Measurements from ENCODE around the gene IPPK.

DNA sequence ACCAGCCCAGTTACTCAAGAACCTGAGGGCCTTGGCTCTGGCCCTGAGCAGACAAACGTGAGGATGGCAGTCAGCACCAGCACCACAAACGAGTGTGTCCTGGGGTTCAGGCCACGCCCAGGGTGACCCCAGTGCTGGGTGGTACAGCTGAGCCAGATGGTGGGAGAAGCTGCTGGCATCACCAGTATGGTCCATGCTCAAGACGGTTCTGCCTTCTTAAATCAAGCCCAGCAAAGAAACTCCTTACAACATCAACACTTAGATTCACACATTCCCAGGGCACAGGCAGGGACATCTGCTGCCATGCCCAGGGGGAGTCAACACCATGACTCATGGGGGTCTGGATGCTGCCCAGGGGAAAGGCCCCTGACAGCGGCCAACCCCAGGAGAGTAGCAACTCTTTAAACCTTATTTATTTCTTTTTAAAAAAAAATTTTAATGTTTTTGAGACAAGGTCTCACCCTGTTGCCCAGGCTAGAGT is 31.3 kb downstream of the IPPK start:
- TF ChIP-seq, protein P1, sequence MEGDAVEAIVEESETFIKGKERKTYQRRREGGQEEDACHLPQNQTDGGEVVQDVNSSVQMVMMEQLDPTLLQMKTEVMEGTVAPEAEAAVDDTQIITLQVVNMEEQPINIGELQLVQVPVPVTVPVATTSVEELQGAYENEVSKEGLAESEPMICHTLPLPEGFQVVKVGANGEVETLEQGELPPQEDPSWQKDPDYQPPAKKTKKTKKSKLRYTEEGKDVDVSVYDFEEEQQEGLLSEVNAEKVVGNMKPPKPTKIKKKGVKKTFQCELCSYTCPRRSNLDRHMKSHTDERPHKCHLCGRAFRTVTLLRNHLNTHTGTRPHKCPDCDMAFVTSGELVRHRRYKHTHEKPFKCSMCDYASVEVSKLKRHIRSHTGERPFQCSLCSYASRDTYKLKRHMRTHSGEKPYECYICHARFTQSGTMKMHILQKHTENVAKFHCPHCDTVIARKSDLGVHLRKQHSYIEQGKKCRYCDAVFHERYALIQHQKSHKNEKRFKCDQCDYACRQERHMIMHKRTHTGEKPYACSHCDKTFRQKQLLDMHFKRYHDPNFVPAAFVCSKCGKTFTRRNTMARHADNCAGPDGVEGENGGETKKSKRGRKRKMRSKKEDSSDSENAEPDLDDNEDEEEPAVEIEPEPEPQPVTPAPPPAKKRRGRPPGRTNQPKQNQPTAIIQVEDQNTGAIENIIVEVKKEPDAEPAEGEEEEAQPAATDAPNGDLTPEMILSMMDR (IDR thresholded peaks at IDR 0.05 in 2 of 3, conservative IDR thresholded peaks at IDR 0.05 in 1 of 3; ENCODE audit: borderline replicate concordance in 1 of 3, insufficient read depth in 1 of 3, low read depth in 2 of 3, low read length in 2 of 3): no peak
- TF ChIP-seq EZH2 (IDR thresholded peaks at IDR 0.05) (no peak), ZFX (IDR thresholded peaks at IDR 0.05) (no peak), POLR2A (IDR thresholded peaks at IDR 0.05; ENCODE audit: borderline replicate concordance, extremely low read depth, insufficient read depth, insufficient read length) (no peak), EZH2phosphoT487 (IDR thresholded peaks at IDR 0.05; ENCODE audit: borderline replicate concordance) (no peak), RAD21 (IDR thresholded peaks at IDR 0.05; ENCODE audit: low read depth) (no peak), JUND (IDR thresholded peaks at IDR 0.05) (no peak), ELF1 (IDR thresholded peaks at IDR 0.05; ENCODE audit: borderline replicate concordance, low read depth) (no peak), POLR2AphosphoS5 (IDR thresholded peaks at IDR 0.05; ENCODE audit: low read depth, low read length) (no peak), SP1 (IDR thresholded peaks at IDR 0.05; ENCODE audit: low read depth) (no peak)
- TF ChIP-seq, protein P2, sequence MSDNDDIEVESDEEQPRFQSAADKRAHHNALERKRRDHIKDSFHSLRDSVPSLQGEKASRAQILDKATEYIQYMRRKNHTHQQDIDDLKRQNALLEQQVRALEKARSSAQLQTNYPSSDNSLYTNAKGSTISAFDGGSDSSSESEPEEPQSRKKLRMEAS (IDR thresholded peaks at IDR 0.05): no peak

All from HCT116 (cell line).